MCF 10A (cell line): ENCODE results near the gene FAM110A. TPM values are rescaled to one million over a fixed set of nuclear protein-coding genes. Genes with fewer than 3 reads are reported as not detected.

ENCODE experiments used
- BruUV-seq: library from RNA; stranded (reverse); fragments of 400-500 nt; replicated peaks from 2 replicates; lab custom pipeline; 2021; lab: Mats Ljungman, UMichigan
- CTCF ChIA-PET: fragments of 300-600 bp; sonication (Branson Sonifier 250); formaldehyde crosslinking; extraction: SDS; loops from one replicate; lab custom pipeline; 2021; ENCODE audit warnings: antibody characterized with exemption, inconsistent platforms; lab: Yijun Ruan, JAX
- POLR2A ChIA-PET: fragments of 300-600, 350-650 bp; sonication (Branson Sonifier 250); formaldehyde crosslinking; extraction: SDS; loops from one replicate; lab custom pipeline; 2020; ENCODE audit warnings: antibody characterized with exemption, inconsistent platforms; lab: Yijun Ruan, JAX
- DNase-seq: peaks from one replicate; pipeline ENCODE4 v3.0.0-alpha.2; 2018; ENCODE audit not compliant: unreplicated experiment
- H3K27ac Mint-ChIP-seq: one replicate; pipeline ENCODE4 v1.8.0; 2022; ENCODE audit warnings: mild to moderate bottlenecking, low read depth, mixed read lengths; ENCODE audit not compliant: unreplicated experiment
- H3K27me3 Mint-ChIP-seq: one replicate; pipeline ENCODE4 v1.8.0; 2022; ENCODE audit warnings: mixed read lengths; ENCODE audit not compliant: insufficient read depth, unreplicated experiment
- H3K36me3 Mint-ChIP-seq: one replicate; pipeline ENCODE4 v1.8.0; 2022; ENCODE audit warnings: mild to moderate bottlenecking, moderate library complexity, mixed read lengths; ENCODE audit not compliant: insufficient read depth, unreplicated experiment
- H3K4me1 Mint-ChIP-seq: one replicate; pipeline ENCODE4 v1.8.0; 2022; ENCODE audit warnings: mixed read lengths; ENCODE audit not compliant: insufficient read depth, unreplicated experiment
- H3K4me3 Mint-ChIP-seq: one replicate; pipeline ENCODE4 v1.8.0; 2022; ENCODE audit warnings: mild to moderate bottlenecking, moderate library complexity, mixed read lengths; ENCODE audit not compliant: unreplicated experiment
- H3K9me3 Mint-ChIP-seq: one replicate; pipeline ENCODE4 v1.8.0; 2022; ENCODE audit warnings: mixed read lengths; ENCODE audit not compliant: unreplicated experiment
- CTCF ChIP-seq: fragments of 200-600 bp; IDR thresholded peaks from one replicate; pipeline ENCODE4 v1.8.0; 2022; ENCODE audit warnings: antibody characterized with exemption, mild to moderate bottlenecking; ENCODE audit not compliant: unreplicated experiment
- intact Hi-C: fragments of 100-400 bp; cut with micrococcal nuclease; formaldehyde crosslinking; loops from 2 replicates; pipeline ENCODE4 v1.14.1; 2022
- total RNA-seq: library from RNA; stranded (reverse); gene quantifications from 2 replicates; pipeline ENCODE4 v1.2.3, GENCODE V29; 2022

The FAM110A gene
- total RNA-seq, 1 experiment from 2014 or later = 13.6 TPM

GRCh38 chr20:843912-844311, 10.4 kb downstream of the FAM110A start:
- ChIA-PET CTCF (interaction anchor here (0.6 to 1.1 kb wide), 5 partner anchors 11 to 109 kb away, joined by 3 to 5 read pairs (median 3); no protein-coding TSS in a partner anchor), POLR2A (interaction anchor here (0.8 to 6.1 kb wide), 4 partner anchors 11 to 520 kb away, joined by 3 to 124 read pairs (median 31); partner anchors contain the start of gene FAM110A)
- no peak for DNase-seq
- Mint-ChIP-seq H3K27me3 (no peaks in the 10 kb centered on the region), H3K36me3 (no peaks in the 10 kb centered on the region), H3K9me3 (no peaks in the 10 kb centered on the region), H3K4me1 (peaks cover 15% of the 10 kb centered on the region), H3K4me3 (no peak overlapping the region), H3K27ac (peak overlapping the region; percentile 23)
- TF ChIP-seq CTCF = no peak
- no TSS peak for BruUV-seq
- intact Hi-C loops = no loop called here

GRCh38 chr20:844473-845225, 11.1 kb downstream of the FAM110A start:
- no peak for TF ChIP-seq CTCF
- Mint-ChIP-seq H3K36me3 (peaks cover 3% of the 10 kb centered on the region), H3K27ac (peak overlapping the region; percentile 23), H3K4me3 (peak overlapping the region; percentile 59), H3K4me1 (peaks cover 15% of the 10 kb centered on the region), H3K27me3 (no peaks in the 10 kb centered on the region), H3K9me3 (no peaks in the 10 kb centered on the region)
- ChIA-PET CTCF (interaction anchor here (1.0 kb wide), 1 partner anchor 12 kb away, joined by 3 read pairs; no protein-coding TSS in a partner anchor), POLR2A (interaction anchor here (0.5 to 6.1 kb wide), 6 partner anchors 11 to 520 kb away, joined by 3 to 124 read pairs (median 4); partner anchors contain the start of gene FAM110A)
- peak; percentile 90 for DNase-seq
- BruUV-seq = no TSS peak
- intact Hi-C loops = no loop called here

- no peak overlapping the region for H3K4me3 Mint-ChIP-seq
- no peak for DNase-seq
- no peaks in the 10 kb centered on the region for H3K9me3 Mint-ChIP-seq
- POLR2A ChIA-PET = interaction anchor here (0.5 to 6.1 kb wide), 3 partner anchors 11 to 18 kb away, joined by 3 to 124 read pairs (median 4); partner anchors contain the start of gene FAM110A
- BruUV-seq = TSS peak; percentile 21
- CTCF ChIA-PET = no interaction called here
- no peak overlapping the region for H3K27ac Mint-ChIP-seq
- no peak for TF ChIP-seq CTCF
- H3K4me1 Mint-ChIP-seq = peaks cover 15% of the 10 kb centered on the region
- H3K27me3 Mint-ChIP-seq = no peaks in the 10 kb centered on the region
- intact Hi-C loops = no loop called here
- H3K36me3 Mint-ChIP-seq = peaks cover 6% of the 10 kb centered on the region
These were observed 11.8 kb downstream of the FAM110A start for GRCh38 chr20:845226-845868.
